MCF 10A (cell line): ENCODE results near the gene HLA-DOA. TPM values are rescaled to one million over a fixed set of nuclear protein-coding genes. Genes with fewer than 3 reads are reported as not detected.

ENCODE experiments used
- BruUV-seq: library from RNA; stranded (reverse); fragments of 400-500 nt; replicated peaks from 2 replicates; lab custom pipeline; 2021; lab: Mats Ljungman, UMichigan
- CTCF ChIA-PET: fragments of 300-600 bp; sonication (Branson Sonifier 250); formaldehyde crosslinking; extraction: SDS; loops from one replicate; lab custom pipeline; 2021; ENCODE audit warnings: antibody characterized with exemption, inconsistent platforms; lab: Yijun Ruan, JAX
- POLR2A ChIA-PET: fragments of 300-600, 350-650 bp; sonication (Branson Sonifier 250); formaldehyde crosslinking; extraction: SDS; loops from one replicate; lab custom pipeline; 2020; ENCODE audit warnings: antibody characterized with exemption, inconsistent platforms; lab: Yijun Ruan, JAX
- DNase-seq: peaks from one replicate; pipeline ENCODE4 v3.0.0-alpha.2; 2018; ENCODE audit not compliant: unreplicated experiment
- H3K27ac Mint-ChIP-seq: one replicate; pipeline ENCODE4 v1.8.0; 2022; ENCODE audit warnings: mild to moderate bottlenecking, low read depth, mixed read lengths; ENCODE audit not compliant: unreplicated experiment
- H3K27me3 Mint-ChIP-seq: one replicate; pipeline ENCODE4 v1.8.0; 2022; ENCODE audit warnings: mixed read lengths; ENCODE audit not compliant: insufficient read depth, unreplicated experiment
- H3K36me3 Mint-ChIP-seq: one replicate; pipeline ENCODE4 v1.8.0; 2022; ENCODE audit warnings: mild to moderate bottlenecking, moderate library complexity, mixed read lengths; ENCODE audit not compliant: insufficient read depth, unreplicated experiment
- H3K4me1 Mint-ChIP-seq: one replicate; pipeline ENCODE4 v1.8.0; 2022; ENCODE audit warnings: mixed read lengths; ENCODE audit not compliant: insufficient read depth, unreplicated experiment
- H3K4me3 Mint-ChIP-seq: one replicate; pipeline ENCODE4 v1.8.0; 2022; ENCODE audit warnings: mild to moderate bottlenecking, moderate library complexity, mixed read lengths; ENCODE audit not compliant: unreplicated experiment
- H3K9me3 Mint-ChIP-seq: one replicate; pipeline ENCODE4 v1.8.0; 2022; ENCODE audit warnings: mixed read lengths; ENCODE audit not compliant: unreplicated experiment
- intact Hi-C: fragments of 100-400 bp; cut with micrococcal nuclease; formaldehyde crosslinking; loops from 2 replicates; pipeline ENCODE4 v1.14.1; 2022
- total RNA-seq: library from RNA; stranded (reverse); gene quantifications from 2 replicates; pipeline ENCODE4 v1.2.3, GENCODE V29; 2022
- TF ChIP-seq, protein P1 (sequence below): fragments of 200-600 bp; IDR thresholded peaks from one replicate; pipeline ENCODE4 v1.8.0; 2022; ENCODE audit warnings: antibody characterized with exemption, mild to moderate bottlenecking; ENCODE audit not compliant: unreplicated experiment

The HLA-DOA gene
- total RNA-seq, 1 experiment from 2014 or later: not detected

- Mint-ChIP-seq H3K4me3 (peak overlapping the region; percentile 90), H3K4me1 (peaks cover 35% of the 10 kb centered on the region), H3K9me3 (no peaks in the 10 kb centered on the region), H3K27ac (peak overlapping the region; percentile 99), H3K27me3 (no peaks in the 10 kb centered on the region), H3K36me3 (peaks cover 57% of the 10 kb centered on the region)
- no TSS peak for BruUV-seq
- ChIA-PET POLR2A (interaction anchor here (0.6 to 10.4 kb wide), 38 partner anchors 9 to 1815 kb away, joined by 3 to 245 read pairs (median 6); partner anchors contain the start of genes AGPAT1, B3GALT4, HLA-DMA and HLA-DMB), CTCF (interaction anchor here (0.6 to 6.2 kb wide), 7 partner anchors 15 to 132 kb away, joined by 3 to 59 read pairs (median 5); partner anchors contain the start of genes HLA-DMA, PSMB9, TAP1 and TAP2)
- intact Hi-C loops: no loop called here
- DNase-seq: peak; percentile 93
- TF ChIP-seq, protein P1, sequence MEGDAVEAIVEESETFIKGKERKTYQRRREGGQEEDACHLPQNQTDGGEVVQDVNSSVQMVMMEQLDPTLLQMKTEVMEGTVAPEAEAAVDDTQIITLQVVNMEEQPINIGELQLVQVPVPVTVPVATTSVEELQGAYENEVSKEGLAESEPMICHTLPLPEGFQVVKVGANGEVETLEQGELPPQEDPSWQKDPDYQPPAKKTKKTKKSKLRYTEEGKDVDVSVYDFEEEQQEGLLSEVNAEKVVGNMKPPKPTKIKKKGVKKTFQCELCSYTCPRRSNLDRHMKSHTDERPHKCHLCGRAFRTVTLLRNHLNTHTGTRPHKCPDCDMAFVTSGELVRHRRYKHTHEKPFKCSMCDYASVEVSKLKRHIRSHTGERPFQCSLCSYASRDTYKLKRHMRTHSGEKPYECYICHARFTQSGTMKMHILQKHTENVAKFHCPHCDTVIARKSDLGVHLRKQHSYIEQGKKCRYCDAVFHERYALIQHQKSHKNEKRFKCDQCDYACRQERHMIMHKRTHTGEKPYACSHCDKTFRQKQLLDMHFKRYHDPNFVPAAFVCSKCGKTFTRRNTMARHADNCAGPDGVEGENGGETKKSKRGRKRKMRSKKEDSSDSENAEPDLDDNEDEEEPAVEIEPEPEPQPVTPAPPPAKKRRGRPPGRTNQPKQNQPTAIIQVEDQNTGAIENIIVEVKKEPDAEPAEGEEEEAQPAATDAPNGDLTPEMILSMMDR: no peak
Measured at GRCh38 chr6:32970413-32971241, 38.8 kb downstream of the HLA-DOA start.

DNA sequence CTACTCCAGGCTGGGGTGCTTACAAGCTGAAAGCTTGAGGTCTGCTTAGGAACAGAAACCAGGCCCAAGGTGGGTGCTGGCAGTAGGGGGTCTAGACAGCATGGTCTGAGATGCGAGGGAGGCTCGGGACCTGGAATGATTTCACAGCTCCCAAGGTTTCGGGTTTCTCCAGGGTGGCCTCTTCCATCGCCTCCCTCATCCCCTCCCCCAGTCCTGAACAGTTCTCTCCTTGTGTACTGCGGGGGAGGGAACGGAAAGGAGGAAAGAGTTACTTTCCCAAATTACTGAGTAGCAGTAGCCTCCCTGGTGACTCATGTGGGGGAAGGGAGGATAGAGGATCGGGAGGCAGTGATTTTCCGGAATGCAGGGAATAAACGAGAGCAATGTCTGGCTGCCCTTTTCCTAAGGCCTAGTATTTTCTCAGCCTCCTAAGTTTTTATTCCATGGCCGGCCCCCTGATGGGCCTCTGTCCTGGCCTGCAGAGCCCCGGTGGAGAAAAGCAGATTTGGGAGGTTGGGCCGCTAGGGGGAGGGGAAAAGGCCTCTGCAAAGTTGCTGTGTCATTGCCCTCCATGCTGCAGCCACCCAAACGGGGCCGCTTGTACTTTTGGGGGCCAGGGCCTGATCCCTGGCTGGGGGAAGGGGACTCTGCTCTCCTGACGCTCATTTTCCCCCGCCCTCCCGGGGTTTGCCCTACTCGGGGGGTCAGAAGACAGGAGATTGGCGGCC, 39.5 kb downstream of the HLA-DOA start:
- Mint-ChIP-seq H3K27ac (peak overlapping the region; percentile 99), H3K4me3 (peak overlapping the region; percentile 90), H3K9me3 (no peaks in the 10 kb centered on the region), H3K4me1 (peaks cover 35% of the 10 kb centered on the region), H3K36me3 (peaks cover 50% of the 10 kb centered on the region), H3K27me3 (no peaks in the 10 kb centered on the region)
- CTCF ChIA-PET: interaction anchor here (0.6 to 6.2 kb wide), 4 partner anchors 15 to 405 kb away, joined by 3 to 59 read pairs (median 4); partner anchors contain the start of gene HLA-DMA
- intact Hi-C loops: loop anchor here (5.0 kb wide), 1 partner anchor 128 kb away; the partner anchor contains the start of gene PSMB8
- BruUV-seq: no TSS peak
- TF ChIP-seq, protein P1: no peak
- POLR2A ChIA-PET: interaction anchor here (0.6 to 10.4 kb wide), 22 partner anchors 14 to 1427 kb away, joined by 3 to 245 read pairs (median 7); partner anchors contain the start of genes AGPAT1, ATF6B, B3GALT4 and HLA-DMA
- DNase-seq: peak; percentile 99

DNA sequence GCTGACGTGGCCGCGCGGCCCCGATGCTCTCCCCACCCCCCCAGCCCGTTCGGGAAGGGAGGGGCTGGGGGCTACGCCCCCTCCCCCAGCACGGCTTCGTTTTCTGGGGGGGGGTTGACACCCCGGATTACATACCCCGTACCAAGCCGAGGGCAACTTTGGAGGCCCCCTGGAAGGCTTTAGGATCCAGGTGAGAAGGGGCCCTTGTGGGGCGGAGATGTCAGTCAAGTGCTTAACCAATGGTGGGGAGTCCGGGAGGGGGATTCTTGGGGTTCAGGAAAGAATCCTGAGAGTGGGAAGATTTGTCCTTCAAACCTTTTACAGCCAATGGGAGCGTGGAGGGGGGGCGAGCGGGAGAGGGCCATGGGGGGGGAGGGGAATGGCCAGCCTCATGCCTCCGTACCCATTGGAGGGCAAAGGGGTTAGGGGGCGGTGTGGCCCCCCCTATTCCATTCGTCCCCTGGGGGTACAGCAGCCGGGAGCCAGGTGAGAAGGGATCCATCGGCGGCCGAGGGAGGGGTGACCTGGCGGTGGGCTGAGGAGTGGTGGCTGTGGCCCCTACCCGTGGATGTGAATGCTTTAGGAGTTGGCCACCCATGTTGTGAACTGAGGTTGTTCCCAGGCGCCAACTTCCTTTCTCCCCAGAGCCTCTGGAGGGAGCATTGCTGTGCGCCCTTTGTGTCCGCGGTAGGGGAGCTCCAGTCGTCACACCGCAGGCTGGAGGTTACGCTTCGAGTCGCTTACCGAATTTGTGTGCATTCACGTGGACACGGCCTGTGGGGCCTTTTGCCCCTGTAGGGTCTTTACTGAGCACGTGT, 40.3 kb downstream of the HLA-DOA start:
- peak overlapping the region; percentile 99 for H3K27ac Mint-ChIP-seq
- CTCF ChIA-PET: interaction anchor here (0.6 to 6.2 kb wide), 5 partner anchors 16 to 406 kb away, joined by 3 to 59 read pairs (median 4); partner anchors contain the start of gene HLA-DMA
- H3K36me3 Mint-ChIP-seq: peaks cover 42% of the 10 kb centered on the region

More for the DNA sequence above, 40.3 kb downstream of the HLA-DOA start:
- H3K4me3 Mint-ChIP-seq: peak overlapping the region; percentile 90
- no peaks in the 10 kb centered on the region for H3K9me3 Mint-ChIP-seq
- intact Hi-C loops: loop anchor here (5.0 kb wide), 1 partner anchor 127 kb away; the partner anchor contains the start of gene PSMB8
- POLR2A ChIA-PET: interaction anchor here (0.6 to 10.4 kb wide), 25 partner anchors 9 to 1426 kb away, joined by 3 to 245 read pairs (median 6); partner anchors contain the start of genes ATF6B, BAG6, HLA-DMA and HLA-DMB
- no peaks in the 10 kb centered on the region for H3K27me3 Mint-ChIP-seq
- DNase-seq: peak; percentile 96
- peaks cover 37% of the 10 kb centered on the region for H3K4me1 Mint-ChIP-seq
- no TSS peak for BruUV-seq
- TF ChIP-seq, protein P1: peak; percentile 6
